D721Med (cell line): ENCODE results near the gene SGMS1.

Source experiments
- DNase-seq: peaks from one replicate; pipeline ENCODE4 v3.0.0; 2011; ENCODE audit warnings: low spot score; ENCODE audit not compliant: insufficient read length
- FAIRE-seq: peaks from 2 replicates; lab custom pipeline; 2011; peaks lifted over from hg19 to GRCh38; lab: Jason Lieb, UNC
- CTCF ChIP-seq: IDR thresholded peaks from 2 replicates; pipeline ENCODE4 v1.5.1; 2012; ENCODE audit warnings: mild to moderate bottlenecking, control low read depth; ENCODE audit not compliant: insufficient read depth; ENCODE audit errors: missing control alignments

SGMS1 gene

GRCh38 chr10:50293513-50294313, 330.0 kb downstream of the SGMS1 start:
- no peak for TF ChIP-seq CTCF
- FAIRE-seq (no peak), DNase-seq (no peak)

GRCh38 chr10:50291261-50291850, 332.4 kb downstream of the SGMS1 start:
- FAIRE-seq (no peak), DNase-seq (no peak)
- peak; percentile 18 for TF ChIP-seq CTCF

GRCh38 chr10:50289196-50289595, 334.6 kb downstream of the SGMS1 start:
- no peak for FAIRE-seq
- no peak for TF ChIP-seq CTCF
- no peak for DNase-seq

GRCh38 chr10:50286996-50287803, 336.6 kb downstream of the SGMS1 start:
- FAIRE-seq (no peak), DNase-seq (no peak)
- no peak for TF ChIP-seq CTCF

- no peak for DNase-seq
- no peak for FAIRE-seq
- no peak for TF ChIP-seq CTCF
Observed at GRCh38 chr10:50286517-50286916, 337.2 kb downstream of the SGMS1 start.

- DNase-seq (no peak), FAIRE-seq (no peak)
- no peak for TF ChIP-seq CTCF
Observed at GRCh38 chr10:50281967-50282522, 341.7 kb downstream of the SGMS1 start.
